Activated CD4-positive, alpha-beta T cell treated with anti-CD3 and anti-CD28 coated beads for 36 hours (primary cell): ENCODE measurements around the gene GPM6B. TPM values are rescaled to one million over a fixed set of nuclear protein-coding genes. Genes with fewer than 3 reads are reported as not detected.

Experiments
- ATAC-seq: fragments of 200-7000 bp; cut with Tn5 transposase; one replicate; pipeline ENCODE4 v1.10.0; 2021; ENCODE audit warnings: mild to moderate bottlenecking, moderate library complexity
- CTCF ChIA-PET: fragments of 350-600 bp; sonication (Branson Sonifier 250); formaldehyde crosslinking; loops from one replicate; lab custom pipeline; 2021; ENCODE audit warnings: antibody characterized with exemption; lab: Charles Lee
- POLR2A ChIA-PET: fragments of 350-600 bp; sonication (Branson Sonifier 250); formaldehyde crosslinking; loops from one replicate; lab custom pipeline; 2021; ENCODE audit warnings: antibody characterized with exemption, inconsistent platforms; lab: Charles Lee
- DNase-seq: peaks from one replicate; pipeline ENCODE4 v3.0.0-alpha.2; 2020
- H3K27ac Mint-ChIP-seq: one replicate; pipeline ENCODE4 v1.8.0; 2021; ENCODE audit warnings: mixed read lengths
- H3K27me3 Mint-ChIP-seq: one replicate; pipeline ENCODE4 v1.8.0; 2021; ENCODE audit warnings: mixed read lengths
- H3K36me3 Mint-ChIP-seq: one replicate; pipeline ENCODE4 v1.8.0; 2021; ENCODE audit warnings: low read depth, mixed read lengths
- H3K4me1 Mint-ChIP-seq: one replicate; pipeline ENCODE4 v1.8.0; 2021; ENCODE audit warnings: mixed read lengths
- H3K4me3 Mint-ChIP-seq: one replicate; pipeline ENCODE4 v1.8.0; 2021; ENCODE audit warnings: mild to moderate bottlenecking, moderate library complexity, mixed read lengths
- H3K9me3 Mint-ChIP-seq: one replicate; pipeline ENCODE4 v1.8.0; 2021; ENCODE audit warnings: low read depth, mixed read lengths
- intact Hi-C, 2 experiments: fragments of 100-400 bp; cut with DNase I in 1 of 2; cut with micrococcal nuclease in 1 of 2; formaldehyde crosslinking; loops; one replicate each; pipeline versions ENCODE4 v1.14.2 to v1.15.1; 2022 to 2024; cut with DNase I, micrococcal nuclease
- total RNA-seq, 2 experiments: library from RNA; stranded (reverse); gene quantifications; one replicate each; pipeline ENCODE4 v1.2.3, GENCODE V29; 2021

The GPM6B gene
- total RNA-seq, 2 experiments from 2014 or later = 0.14 TPM; not detected in 1

DNA sequence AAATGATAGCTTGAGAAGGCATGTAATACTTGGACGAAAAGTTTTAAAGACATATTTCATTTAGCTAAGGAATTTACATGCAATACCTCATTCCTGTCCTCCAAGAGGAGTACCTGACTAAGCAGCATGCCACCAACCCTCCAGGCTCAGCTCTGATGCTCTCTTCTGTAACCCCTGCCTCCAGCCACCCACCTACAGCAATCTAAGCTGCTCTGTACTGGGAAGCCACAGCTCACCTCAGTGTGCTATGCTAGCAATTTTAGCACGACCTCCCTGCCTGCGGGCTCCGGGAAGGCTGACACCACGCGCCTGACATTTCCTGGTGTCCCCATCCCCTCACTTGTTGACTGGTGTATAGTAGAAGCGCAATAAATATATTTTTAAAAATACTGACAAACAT is 23.2 kb upstream of the GPM6B start:
- Mint-ChIP-seq H3K4me1 (peaks cover 7% of the 10 kb centered on the region), H3K36me3 (no peaks in the 10 kb centered on the region), H3K9me3 (no peaks in the 10 kb centered on the region), H3K27me3 (no peaks in the 10 kb centered on the region), H3K4me3 (no peak overlapping the region), H3K27ac (no peak overlapping the region)
- DNase-seq (no peak), ATAC-seq (no peak)
- POLR2A ChIA-PET = no interaction called here
- CTCF ChIA-PET = no interaction called here
- intact Hi-C loops = no loop called here

DNA sequence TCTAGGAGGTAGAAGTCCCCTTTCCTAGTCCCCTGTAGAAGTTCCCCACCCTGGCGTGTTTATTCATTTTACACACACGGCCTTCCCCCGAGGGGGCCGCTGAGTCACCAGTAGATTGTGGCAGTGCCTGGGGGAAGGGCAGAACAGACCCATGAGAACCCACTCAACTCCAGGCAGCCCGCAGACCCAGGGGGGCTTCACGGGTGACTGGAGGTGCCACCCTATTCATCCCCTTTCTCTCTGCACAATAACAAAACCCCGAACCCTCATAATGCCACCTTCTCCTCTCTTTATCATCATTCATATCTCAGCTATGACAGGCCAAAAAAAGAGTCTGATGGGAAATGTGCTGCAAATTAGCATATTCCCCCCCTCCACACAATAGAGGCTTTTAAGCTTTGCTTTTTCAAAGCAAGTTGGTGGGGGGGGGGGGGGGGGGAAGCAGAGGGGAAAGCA is 20.4 kb upstream of the GPM6B start:
- ATAC-seq (no peak), DNase-seq (no peak)
- Mint-ChIP-seq H3K4me3 (no peak overlapping the region), H3K27ac (no peak overlapping the region), H3K36me3 (no peaks in the 10 kb centered on the region), H3K4me1 (peaks cover 7% of the 10 kb centered on the region), H3K9me3 (no peaks in the 10 kb centered on the region), H3K27me3 (no peaks in the 10 kb centered on the region)
- intact Hi-C loops = no loop called here
- ChIA-PET CTCF (no interaction called here), POLR2A (no interaction called here)

DNA sequence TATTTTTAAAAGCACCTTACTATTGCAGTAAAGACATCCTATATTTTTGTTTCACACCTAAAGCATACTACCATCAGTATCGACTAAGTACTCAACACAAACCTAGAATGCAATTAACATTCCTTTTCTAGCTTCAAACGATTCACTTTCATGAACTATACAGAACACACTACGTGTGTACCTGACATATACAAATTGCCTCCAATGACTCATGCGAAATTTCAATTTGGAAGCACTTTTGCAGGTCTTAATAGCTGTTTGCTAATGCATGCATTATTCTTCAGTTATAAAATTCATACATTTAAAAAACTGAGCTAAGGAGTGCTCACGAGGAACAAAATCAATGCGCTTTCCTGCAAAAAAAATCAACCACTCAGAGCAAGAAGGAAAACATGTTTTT is 19.7 kb upstream of the GPM6B start:
- Mint-ChIP-seq H3K4me1 (peaks cover 5% of the 10 kb centered on the region), H3K4me3 (no peak overlapping the region), H3K9me3 (no peaks in the 10 kb centered on the region), H3K27me3 (no peaks in the 10 kb centered on the region), H3K27ac (no peak overlapping the region), H3K36me3 (no peaks in the 10 kb centered on the region)
- ChIA-PET CTCF (interaction anchor here (0.6 kb wide), 1 partner anchor 83 kb away, joined by 3 read pairs; no protein-coding TSS in a partner anchor), POLR2A (interaction anchor here (0.6 kb wide), 1 partner anchor 24 kb away, joined by 3 read pairs; no protein-coding TSS in a partner anchor)
- ATAC-seq (no peak), DNase-seq (no peak)
- intact Hi-C loops = no loop called here

DNA sequence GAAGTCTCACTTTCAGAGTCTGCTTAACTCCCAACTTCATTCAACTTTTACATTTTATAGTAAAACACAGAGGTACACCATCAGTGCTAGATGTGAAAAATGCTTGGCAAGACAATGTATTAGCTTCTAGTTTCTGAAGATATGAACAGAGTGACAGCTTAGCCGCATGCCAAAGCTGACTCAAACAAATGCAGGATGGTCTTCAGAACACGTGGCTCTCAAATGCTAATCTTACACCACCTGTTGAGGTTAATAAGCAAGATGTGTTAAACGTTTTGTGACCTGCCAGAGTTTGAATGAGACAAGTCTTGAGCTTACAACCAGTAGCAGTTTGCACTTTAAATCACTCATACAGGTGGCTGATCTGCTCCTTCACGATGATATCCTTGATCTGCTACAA is 18.9 kb upstream of the GPM6B start:
- Mint-ChIP-seq H3K27ac (no peak overlapping the region), H3K4me3 (no peak overlapping the region), H3K27me3 (no peaks in the 10 kb centered on the region), H3K4me1 (no peaks in the 10 kb centered on the region), H3K36me3 (no peaks in the 10 kb centered on the region), H3K9me3 (no peaks in the 10 kb centered on the region)
- intact Hi-C loops = no loop called here
- CTCF ChIA-PET = no interaction called here
- POLR2A ChIA-PET = no interaction called here
- DNase-seq = no peak
- no peak for ATAC-seq

DNA sequence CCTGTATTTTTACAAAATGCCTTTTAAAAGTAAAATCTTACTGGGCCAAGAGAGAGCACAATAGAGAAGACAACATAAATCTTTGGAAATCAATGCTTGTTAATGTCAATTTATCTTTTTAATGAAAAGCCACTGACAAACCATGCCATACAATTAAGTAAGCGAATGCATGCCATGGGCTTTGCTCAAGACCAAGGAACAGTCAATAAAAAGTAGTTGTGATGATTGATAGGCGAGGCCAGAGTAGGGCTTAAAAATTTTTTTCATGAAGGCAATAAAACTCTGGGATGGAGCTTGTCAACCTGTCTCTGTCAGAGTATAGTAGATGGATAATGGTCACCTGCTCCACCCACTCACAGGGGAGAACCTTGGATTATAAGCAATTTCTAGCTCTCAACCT is 17.5 kb upstream of the GPM6B start:
- DNase-seq (no peak), ATAC-seq (no peak)
- Mint-ChIP-seq H3K9me3 (no peaks in the 10 kb centered on the region), H3K4me3 (no peak overlapping the region), H3K27me3 (no peaks in the 10 kb centered on the region), H3K36me3 (no peaks in the 10 kb centered on the region), H3K4me1 (no peaks in the 10 kb centered on the region), H3K27ac (no peak overlapping the region)
- POLR2A ChIA-PET = no interaction called here
- CTCF ChIA-PET = interaction anchor here (0.5 kb wide), 1 partner anchor 189 kb away, joined by 3 read pairs; no protein-coding TSS in a partner anchor
- intact Hi-C loops = no loop called here

DNA sequence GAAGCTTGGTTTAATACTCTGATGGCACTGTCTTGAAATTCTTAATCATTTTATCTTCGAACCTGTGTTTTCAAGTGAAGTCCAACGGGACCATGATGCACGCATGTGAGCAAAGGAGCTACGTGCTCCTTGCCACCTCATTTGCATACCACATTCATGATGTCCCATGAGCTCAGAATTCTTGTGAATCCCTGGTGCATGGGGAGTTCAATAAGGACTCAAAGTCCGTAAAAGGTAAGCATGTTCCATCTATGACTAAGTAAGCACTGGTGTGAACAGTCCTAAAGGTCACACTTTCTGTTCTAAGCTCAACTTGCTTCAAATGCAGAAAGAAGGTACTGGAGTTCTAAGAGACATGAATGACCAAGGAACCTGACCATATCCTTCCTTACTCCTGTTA is 13.1 kb upstream of the GPM6B start:
- H3K4me3 Mint-ChIP-seq = no peak overlapping the region
- H3K36me3 Mint-ChIP-seq = no peaks in the 10 kb centered on the region
- H3K9me3 Mint-ChIP-seq = no peaks in the 10 kb centered on the region
- no peaks in the 10 kb centered on the region for H3K4me1 Mint-ChIP-seq
- DNase-seq (no peak), ATAC-seq (no peak)
- ChIA-PET POLR2A (no interaction called here), CTCF (no interaction called here)
- H3K27ac Mint-ChIP-seq = no peak overlapping the region
- intact Hi-C loops = no loop called here
- H3K27me3 Mint-ChIP-seq = peaks cover 2% of the 10 kb centered on the region

DNA sequence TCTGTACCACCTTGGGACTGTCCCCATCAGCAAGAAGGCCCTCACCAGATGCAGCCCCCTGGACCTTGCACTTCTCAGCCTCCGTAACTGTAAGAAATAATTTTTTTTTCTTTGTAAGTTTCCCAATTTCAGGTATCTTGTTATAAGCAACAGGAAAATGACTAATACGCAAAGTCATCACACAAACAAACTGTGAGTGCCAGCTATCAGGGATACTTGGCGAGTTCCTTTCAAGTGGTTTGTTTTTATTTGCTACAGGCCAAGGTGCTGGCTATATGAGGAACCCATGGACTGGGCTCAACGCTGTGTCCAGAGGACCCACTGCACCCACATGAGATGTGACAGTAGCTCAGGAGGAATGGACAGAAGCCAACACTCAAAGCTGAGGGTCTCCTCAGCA is 11.5 kb upstream of the GPM6B start:
- intact Hi-C loops = no loop called here
- no peaks in the 10 kb centered on the region for H3K4me1 Mint-ChIP-seq
- no peak overlapping the region for H3K27ac Mint-ChIP-seq
- no peak for ATAC-seq
- H3K36me3 Mint-ChIP-seq = no peaks in the 10 kb centered on the region
- DNase-seq = no peak
- peaks cover 2% of the 10 kb centered on the region for H3K27me3 Mint-ChIP-seq
- ChIA-PET CTCF (no interaction called here), POLR2A (no interaction called here)
- H3K9me3 Mint-ChIP-seq = no peaks in the 10 kb centered on the region
- no peak overlapping the region for H3K4me3 Mint-ChIP-seq

DNA sequence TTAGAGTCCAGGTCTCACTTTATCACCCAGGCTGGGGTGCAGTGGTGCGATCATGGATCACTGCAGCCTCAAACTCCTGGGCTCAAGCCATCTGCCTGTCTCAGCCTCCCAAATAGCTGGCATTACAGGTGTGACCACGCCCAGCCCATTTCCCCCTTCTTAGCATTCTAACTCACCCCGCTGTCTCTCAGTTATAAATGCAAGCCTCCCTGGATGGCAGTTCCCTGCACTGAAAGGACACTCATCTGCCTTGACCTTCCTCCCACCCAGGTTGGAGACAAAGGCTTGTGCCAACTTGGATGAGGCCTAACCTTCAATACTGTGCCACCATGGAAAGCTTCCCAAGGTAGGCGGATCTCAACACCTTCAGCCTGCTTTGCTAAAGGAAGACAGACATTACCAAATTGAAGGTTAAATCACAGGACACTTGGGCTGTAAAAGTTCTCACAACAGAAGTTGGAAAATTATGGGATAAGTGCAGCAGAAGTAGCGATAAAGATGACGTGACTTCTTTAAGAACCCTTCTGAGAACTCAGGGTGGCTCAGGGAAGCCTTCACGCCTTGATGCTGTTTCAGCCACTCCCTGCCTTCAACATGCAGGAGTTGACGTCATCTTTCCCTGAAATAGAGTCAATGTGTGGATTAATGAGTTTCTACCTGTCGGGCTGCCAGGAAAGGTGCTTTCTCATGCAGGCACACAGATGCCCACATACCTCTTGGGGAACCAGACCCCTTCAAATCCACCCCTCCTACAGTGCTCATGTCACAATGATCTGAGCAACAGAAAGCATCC is 10.6 kb upstream of the GPM6B start:
- CTCF ChIA-PET = no interaction called here
- ATAC-seq (no peak), DNase-seq (no peak)
- Mint-ChIP-seq H3K27ac (no peak overlapping the region), H3K27me3 (peaks cover 2% of the 10 kb centered on the region), H3K4me1 (no peaks in the 10 kb centered on the region), H3K9me3 (no peaks in the 10 kb centered on the region), H3K36me3 (no peaks in the 10 kb centered on the region), H3K4me3 (no peak overlapping the region)
- POLR2A ChIA-PET = no interaction called here
- intact Hi-C loops = no loop called here

DNA sequence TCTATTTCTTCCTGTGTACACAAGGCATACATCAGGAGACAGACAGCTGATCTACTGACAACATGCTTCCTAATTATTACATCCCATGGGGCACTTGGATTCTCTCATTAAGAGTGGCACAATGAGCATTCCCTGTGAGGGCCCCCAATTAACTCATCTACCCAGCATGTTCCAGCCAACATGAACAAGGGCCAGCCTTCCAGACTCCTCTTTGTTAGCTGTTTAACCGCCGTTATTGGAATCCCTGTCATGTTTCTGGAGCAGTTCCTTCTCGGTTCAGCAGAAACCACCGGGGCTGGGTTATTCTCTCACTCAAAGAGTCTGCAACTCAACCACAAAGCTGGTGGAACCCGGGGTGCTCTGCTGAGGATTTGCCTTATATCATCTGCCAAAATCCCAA is 9.9 kb upstream of the GPM6B start:
- no peaks in the 10 kb centered on the region for H3K9me3 Mint-ChIP-seq
- intact Hi-C loops = no loop called here
- H3K36me3 Mint-ChIP-seq = no peaks in the 10 kb centered on the region
- H3K27ac Mint-ChIP-seq = no peak overlapping the region
- no peak for ATAC-seq
- DNase-seq = no peak
- H3K4me3 Mint-ChIP-seq = no peak overlapping the region
- POLR2A ChIA-PET = no interaction called here
- H3K4me1 Mint-ChIP-seq = no peaks in the 10 kb centered on the region
- H3K27me3 Mint-ChIP-seq = peaks cover 2% of the 10 kb centered on the region
- CTCF ChIA-PET = no interaction called here

DNA sequence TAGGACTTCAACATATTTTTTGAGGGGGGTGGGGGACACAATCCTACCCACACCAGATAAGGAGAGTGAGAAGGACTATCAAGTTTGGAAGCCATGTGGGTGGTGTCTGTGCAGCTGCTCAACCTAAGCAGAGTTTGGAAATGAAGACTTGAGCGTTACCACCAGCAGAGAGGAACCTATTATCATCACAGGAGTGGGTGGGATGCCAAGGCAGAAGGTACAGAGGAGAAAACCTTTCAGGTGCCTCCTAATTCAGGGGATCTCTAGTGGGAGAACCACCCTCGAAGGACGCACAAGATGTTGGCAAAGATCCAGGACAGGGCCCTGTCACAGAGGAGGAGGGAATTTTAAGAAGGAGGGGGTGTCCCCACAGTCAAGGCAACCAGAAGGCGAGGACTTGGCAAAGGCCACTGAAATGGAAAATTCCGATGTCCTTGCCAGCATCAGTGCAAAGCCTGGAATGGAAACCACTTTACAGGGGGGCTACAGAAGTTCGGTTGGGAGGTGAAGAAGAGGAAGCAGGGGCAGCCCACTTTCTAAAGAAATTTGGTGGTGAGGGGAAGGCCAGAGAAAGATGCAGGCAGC is 8.4 kb upstream of the GPM6B start:
- no peaks in the 10 kb centered on the region for H3K36me3 Mint-ChIP-seq
- POLR2A ChIA-PET = no interaction called here

DNA sequence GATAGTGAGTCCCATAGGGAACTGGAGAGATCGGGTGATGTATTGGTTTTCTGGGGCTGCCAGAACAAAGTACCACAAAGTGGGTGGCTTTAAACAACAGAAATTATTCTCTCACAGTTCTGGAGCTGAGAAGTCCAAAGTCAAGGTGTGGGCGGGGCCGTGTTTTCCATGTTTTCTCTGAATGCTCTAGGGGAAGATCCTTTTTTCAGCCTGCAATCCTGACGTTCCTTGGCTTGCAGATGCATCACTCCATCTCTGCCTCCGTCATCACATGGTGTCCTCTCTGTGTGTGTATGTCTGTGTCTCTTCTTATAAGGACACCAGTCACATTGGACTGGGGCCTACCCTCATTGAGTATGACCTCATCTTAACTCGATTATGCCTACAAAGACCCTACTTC is 7.9 kb upstream of the GPM6B start:
- intact Hi-C loops = no loop called here
- ATAC-seq = no peak

More for the DNA sequence above, 8.4 kb upstream of the GPM6B start:
- CTCF ChIA-PET = no interaction called here
- H3K9me3 Mint-ChIP-seq = no peaks in the 10 kb centered on the region
- H3K27me3 Mint-ChIP-seq = peaks cover 2% of the 10 kb centered on the region
- no peak for DNase-seq
- intact Hi-C loops = no loop called here
- no peak for ATAC-seq
- H3K27ac Mint-ChIP-seq = no peak overlapping the region
- no peaks in the 10 kb centered on the region for H3K4me1 Mint-ChIP-seq
- H3K4me3 Mint-ChIP-seq = no peak overlapping the region

DNA sequence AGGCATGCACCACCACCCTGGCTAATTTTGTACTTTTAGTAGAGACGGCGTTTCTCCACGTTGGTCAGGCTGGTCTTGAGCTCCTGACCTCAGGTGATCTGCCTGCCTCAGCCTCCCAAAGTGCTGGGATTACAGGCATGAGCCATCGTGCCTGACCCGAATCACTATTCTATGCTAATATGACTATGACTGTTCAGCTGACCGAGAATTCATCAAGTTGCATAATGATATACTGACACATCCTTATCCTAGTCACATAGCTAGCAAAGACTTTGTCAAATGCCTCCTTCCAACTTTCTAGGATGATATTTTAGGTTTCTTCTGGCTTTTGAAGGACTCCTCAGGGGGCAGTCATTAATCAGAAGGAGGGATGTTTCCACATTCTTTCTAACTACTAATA is 4.8 kb upstream of the GPM6B start:
- H3K4me3 Mint-ChIP-seq = no peak overlapping the region
- no peaks in the 10 kb centered on the region for H3K4me1 Mint-ChIP-seq
- H3K27me3 Mint-ChIP-seq = peaks cover 12% of the 10 kb centered on the region
- ATAC-seq = no peak
- DNase-seq = no peak
- ChIA-PET POLR2A (no interaction called here), CTCF (no interaction called here)
- H3K27ac Mint-ChIP-seq = no peak overlapping the region
- no peaks in the 10 kb centered on the region for H3K36me3 Mint-ChIP-seq
- no peaks in the 10 kb centered on the region for H3K9me3 Mint-ChIP-seq
- intact Hi-C loops = no loop called here

More for the DNA sequence above, 7.9 kb upstream of the GPM6B start:
- peaks cover 7% of the 10 kb centered on the region for H3K27me3 Mint-ChIP-seq
- no peaks in the 10 kb centered on the region for H3K9me3 Mint-ChIP-seq
- H3K36me3 Mint-ChIP-seq = no peaks in the 10 kb centered on the region
- H3K4me3 Mint-ChIP-seq = no peak overlapping the region
- no peak overlapping the region for H3K27ac Mint-ChIP-seq
- POLR2A ChIA-PET = no interaction called here
- CTCF ChIA-PET = interaction anchor here (0.6 kb wide), 1 partner anchor 976 kb away, joined by 3 read pairs; no protein-coding TSS in a partner anchor
- H3K4me1 Mint-ChIP-seq = no peaks in the 10 kb centered on the region
- DNase-seq = no peak
